Measurements from ENCODE around the gene RAB11FIP5.

Gene RAB11FIP5

DNA sequence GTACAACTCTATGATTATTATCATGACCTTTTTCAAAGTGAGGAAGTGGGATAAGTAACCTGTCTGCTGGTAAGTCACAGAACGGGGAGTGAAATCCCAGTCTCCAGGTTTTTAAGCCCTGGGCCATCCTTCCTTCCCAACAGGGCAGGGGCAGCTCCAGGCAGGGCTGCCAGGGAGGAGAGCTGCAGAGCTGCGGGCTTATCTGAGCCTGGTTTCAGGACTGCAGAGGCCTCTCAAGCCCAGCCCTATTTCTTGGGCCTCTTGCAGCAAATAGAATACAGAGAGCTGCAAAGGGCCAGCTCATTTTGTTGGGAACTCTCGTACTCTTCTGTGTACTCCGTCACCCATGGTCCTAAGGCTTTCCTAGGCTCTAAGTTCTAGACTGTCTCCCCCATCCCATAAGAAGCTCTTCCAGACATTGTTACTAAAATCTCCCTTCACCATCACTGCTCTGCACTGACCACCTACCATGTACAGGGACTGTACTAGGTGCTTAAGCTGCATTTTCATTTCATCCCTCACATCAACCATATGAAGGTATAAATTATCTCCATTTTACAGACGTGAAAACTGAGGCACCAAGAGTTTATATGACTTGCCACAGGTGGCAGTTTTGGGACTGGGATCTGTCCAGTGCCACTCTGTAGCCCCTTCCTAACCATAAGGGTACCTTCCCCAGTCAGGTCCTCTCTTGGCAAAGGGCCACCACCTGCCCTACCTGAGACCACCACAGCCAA is 3.1 kb downstream of the RAB11FIP5 start:
- Histone ChIP-seq H3K4me1 (ENCODE audit: insufficient read depth, low read length, severe bottlenecking) (peaks cover 7% of the 10 kb centered on the region), H3K4me2 (ENCODE audit: low read length) (no peak overlapping the region), H3F3A (ENCODE audit: insufficient read depth, low read length) (no peaks in the 10 kb centered on the region), H3K4me3 (ENCODE audit: low read depth, low read length, poor library complexity, severe bottlenecking) (no peak overlapping the region), H3K27me3 (ENCODE audit: insufficient read depth, low read length) (peaks cover 5% of the 10 kb centered on the region; the same call in 1 of the 2 replicates), H3K9ac (ENCODE audit: low read length) (no peak overlapping the region), H4K20me1 (ENCODE audit: insufficient read depth, low read length) (no peaks in the 10 kb centered on the region), H3K79me2 (ENCODE audit: insufficient read depth, low read length) (no peaks in the 10 kb centered on the region), H3K9me2 (ENCODE audit: low read depth, low read length) (no peaks in the 10 kb centered on the region), H2AFZ (ENCODE audit: low read length) (no peak overlapping the region), H3K9me3 (ENCODE audit: low read length) (no peaks in the 10 kb centered on the region), H3K27ac (ENCODE audit: low read depth, low read length, poor library complexity, severe bottlenecking) (no peak overlapping the region), H3K36me3 (ENCODE audit: insufficient read depth, low read length) (no peaks in the 10 kb centered on the region)
- TF ChIP-seq EZH2 (IDR thresholded peaks at IDR 0.05; ENCODE audit: borderline replicate concordance, low read length) (no peak), CTCF (IDR thresholded peaks at IDR 0.05; ENCODE audit: low read length) (no peak)

DNA sequence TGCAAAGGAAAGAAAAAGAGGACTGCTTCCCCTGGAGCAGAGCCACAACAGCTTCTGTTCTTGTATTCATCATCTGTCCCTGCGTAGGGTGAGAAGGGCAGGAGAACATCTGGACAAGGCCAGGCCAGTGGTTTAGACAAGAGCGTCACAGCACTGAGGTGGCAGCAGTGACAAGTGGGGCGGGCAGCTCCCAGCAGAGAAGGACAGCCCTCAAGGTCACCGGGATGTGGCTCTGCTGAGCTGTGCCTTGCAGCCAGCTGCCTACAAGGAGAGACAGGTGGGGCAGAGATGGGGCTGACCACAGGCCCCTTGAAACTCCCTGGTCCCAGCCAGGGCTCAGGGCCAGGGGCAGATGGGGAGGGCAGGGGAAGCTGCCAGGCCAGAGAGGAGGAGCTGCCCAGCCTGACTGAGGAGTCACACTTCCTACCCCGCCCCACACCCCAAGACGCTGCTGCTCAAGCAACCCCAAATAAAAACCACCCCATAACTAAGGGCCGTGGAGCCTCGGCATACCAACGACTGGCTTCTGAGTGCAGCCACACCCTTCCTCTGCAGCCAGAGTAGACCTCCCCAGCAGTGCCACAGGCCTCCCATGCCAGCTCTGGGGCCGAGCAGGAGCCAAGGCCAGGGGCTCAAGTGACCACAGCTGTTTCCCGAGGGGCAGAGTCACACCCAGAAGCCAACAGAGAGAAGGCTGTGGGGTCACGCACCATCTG is 5.4 kb downstream of the RAB11FIP5 start:
- H3K4me1 ChIP-seq (ENCODE audit: insufficient read depth, low read length, severe bottlenecking) = no peaks in the 10 kb centered on the region
- no peak overlapping the region for H3K27ac ChIP-seq (ENCODE audit: low read depth, low read length, poor library complexity, severe bottlenecking)
- no peaks in the 10 kb centered on the region for H3F3A ChIP-seq (ENCODE audit: insufficient read depth, low read length)
- no peak overlapping the region for H2AFZ ChIP-seq (ENCODE audit: low read length)
- no peak overlapping the region for H3K4me3 ChIP-seq (ENCODE audit: low read depth, low read length, poor library complexity, severe bottlenecking)
- TF ChIP-seq CTCF (IDR thresholded peaks at IDR 0.05; ENCODE audit: low read length) = no peak
- TF ChIP-seq EZH2 (IDR thresholded peaks at IDR 0.05; ENCODE audit: borderline replicate concordance, low read length) = no peak
- H4K20me1 ChIP-seq (ENCODE audit: insufficient read depth, low read length) = no peaks in the 10 kb centered on the region
- H3K4me2 ChIP-seq (ENCODE audit: low read length) = no peak overlapping the region
- no peaks in the 10 kb centered on the region for H3K27me3 ChIP-seq (ENCODE audit: insufficient read depth, low read length)
- no peaks in the 10 kb centered on the region for H3K36me3 ChIP-seq (ENCODE audit: insufficient read depth, low read length)
- no peak overlapping the region for H3K9ac ChIP-seq (ENCODE audit: low read length)
- H3K9me2 ChIP-seq (ENCODE audit: low read depth, low read length) = no peaks in the 10 kb centered on the region
- H3K79me2 ChIP-seq (ENCODE audit: insufficient read depth, low read length) = no peaks in the 10 kb centered on the region
- no peaks in the 10 kb centered on the region for H3K9me3 ChIP-seq (ENCODE audit: low read length)

GRCh38 chr2:73106791-73107190 is 6.0 kb downstream of the RAB11FIP5 start:
- no peaks in the 10 kb centered on the region for H3K9me3 ChIP-seq (ENCODE audit: low read length)
- TF ChIP-seq CTCF (IDR thresholded peaks at IDR 0.05; ENCODE audit: low read length) = no peak
- TF ChIP-seq EZH2 (IDR thresholded peaks at IDR 0.05; ENCODE audit: borderline replicate concordance, low read length) = no peak
- H3K4me1 ChIP-seq (ENCODE audit: insufficient read depth, low read length, severe bottlenecking) = no peaks in the 10 kb centered on the region
- H3K27me3 ChIP-seq (ENCODE audit: insufficient read depth, low read length) = no peaks in the 10 kb centered on the region
- no peak overlapping the region for H3K27ac ChIP-seq (ENCODE audit: low read depth, low read length, poor library complexity, severe bottlenecking)
- H3K79me2 ChIP-seq (ENCODE audit: insufficient read depth, low read length) = no peaks in the 10 kb centered on the region
- H3K36me3 ChIP-seq (ENCODE audit: insufficient read depth, low read length) = no peaks in the 10 kb centered on the region
- no peak overlapping the region for H3K9ac ChIP-seq (ENCODE audit: low read length)
- H4K20me1 ChIP-seq (ENCODE audit: insufficient read depth, low read length) = no peaks in the 10 kb centered on the region
- no peak overlapping the region for H3K4me3 ChIP-seq (ENCODE audit: low read depth, low read length, poor library complexity, severe bottlenecking)
- no peak overlapping the region for H2AFZ ChIP-seq (ENCODE audit: low read length)
- no peak overlapping the region for H3K4me2 ChIP-seq (ENCODE audit: low read length)
- H3K9me2 ChIP-seq (ENCODE audit: low read depth, low read length) = no peaks in the 10 kb centered on the region
- H3F3A ChIP-seq (ENCODE audit: insufficient read depth, low read length) = no peaks in the 10 kb centered on the region
